HG02763 (cell line): ENCODE results near the gene ADGRL3.
"Not testable (repeated sequence)": the region's sequence is repeated elsewhere in the genome, so short reads cannot be mapped to it uniquely, and the experiment has no call there.

Experiments
- ATAC-seq: cut with Tn5 transposase; IDR thresholded peaks from one replicate; pipeline ENCODE4 v1.9.1; 2021; ENCODE audit warnings: mild to moderate bottlenecking, moderate library complexity; ENCODE audit not compliant: unreplicated experiment

The ADGRL3 gene

DNA sequence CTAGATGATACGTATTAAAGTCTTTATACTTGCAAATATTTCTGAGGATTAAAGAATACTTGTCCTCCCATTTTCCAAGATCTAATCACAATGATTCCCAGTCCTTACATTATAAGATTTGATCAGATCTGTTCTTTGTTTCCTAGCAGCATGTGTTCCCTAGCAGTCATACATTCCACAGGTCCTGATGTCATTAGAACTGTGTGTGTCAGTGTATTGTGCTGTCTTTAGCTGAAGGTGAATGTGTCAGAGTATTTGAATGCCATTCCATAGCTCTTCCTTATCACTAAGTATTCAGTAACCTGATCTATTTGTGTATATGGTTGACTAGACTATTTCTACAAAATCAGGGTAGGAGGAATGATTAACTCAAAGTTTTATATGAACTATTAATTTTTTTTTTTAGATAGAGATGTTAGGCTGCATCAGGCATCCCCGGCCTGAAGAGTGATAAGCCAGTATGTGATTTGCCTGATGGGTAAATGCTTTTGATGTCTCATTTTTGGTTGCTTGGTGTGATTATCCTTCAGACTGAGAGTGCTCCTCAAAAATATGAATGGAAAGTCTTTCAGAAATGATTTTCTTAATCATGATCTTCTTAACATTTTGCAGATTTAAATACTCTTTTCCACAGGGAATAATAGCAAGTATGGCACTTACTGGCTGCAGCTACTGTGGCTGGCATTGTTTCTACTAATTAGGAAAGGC is 4.4 kb downstream of the ADGRL3 start:
- ATAC-seq, result no peak

DNA sequence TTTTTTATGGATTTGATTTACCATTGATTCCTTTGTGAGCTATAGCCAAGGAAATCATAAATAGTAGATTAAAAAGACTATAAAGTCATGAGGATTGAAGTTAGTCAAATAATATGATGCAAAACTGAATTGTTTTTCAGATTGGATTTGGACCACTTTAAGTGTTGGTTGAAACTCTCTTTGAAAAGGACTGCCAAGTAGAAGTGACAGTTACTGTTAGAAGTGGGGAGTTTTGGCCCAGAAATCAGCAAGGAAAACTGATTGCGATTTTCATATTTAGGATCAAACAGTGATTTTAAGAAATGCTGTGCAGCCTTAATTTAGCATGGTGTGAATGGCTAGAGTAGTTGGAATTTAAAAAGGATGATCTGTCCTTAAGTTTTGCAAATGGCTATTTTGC is 4.9 kb downstream of the ADGRL3 start:
- ATAC-seq, result no peak

DNA sequence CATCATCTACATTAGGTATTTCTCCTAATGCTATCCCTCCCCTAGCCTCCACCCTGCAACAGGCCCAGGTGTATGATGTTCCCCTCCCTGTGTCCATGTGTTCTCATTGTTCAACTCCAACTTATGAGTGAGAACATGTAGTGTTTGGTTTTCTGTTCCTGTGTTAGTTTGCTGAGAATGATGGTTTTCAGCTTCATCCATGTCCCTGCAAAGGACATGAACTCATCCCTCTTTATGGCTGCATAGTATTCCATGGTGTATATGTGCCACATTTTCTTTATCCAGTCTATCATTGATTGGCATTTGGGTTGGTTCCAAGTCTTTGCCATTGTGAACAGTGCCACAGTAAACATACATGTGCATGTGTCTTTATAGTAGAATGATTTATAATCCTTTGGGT is 7.0 kb downstream of the ADGRL3 start:
- not testable (repeated sequence) for ATAC-seq

DNA sequence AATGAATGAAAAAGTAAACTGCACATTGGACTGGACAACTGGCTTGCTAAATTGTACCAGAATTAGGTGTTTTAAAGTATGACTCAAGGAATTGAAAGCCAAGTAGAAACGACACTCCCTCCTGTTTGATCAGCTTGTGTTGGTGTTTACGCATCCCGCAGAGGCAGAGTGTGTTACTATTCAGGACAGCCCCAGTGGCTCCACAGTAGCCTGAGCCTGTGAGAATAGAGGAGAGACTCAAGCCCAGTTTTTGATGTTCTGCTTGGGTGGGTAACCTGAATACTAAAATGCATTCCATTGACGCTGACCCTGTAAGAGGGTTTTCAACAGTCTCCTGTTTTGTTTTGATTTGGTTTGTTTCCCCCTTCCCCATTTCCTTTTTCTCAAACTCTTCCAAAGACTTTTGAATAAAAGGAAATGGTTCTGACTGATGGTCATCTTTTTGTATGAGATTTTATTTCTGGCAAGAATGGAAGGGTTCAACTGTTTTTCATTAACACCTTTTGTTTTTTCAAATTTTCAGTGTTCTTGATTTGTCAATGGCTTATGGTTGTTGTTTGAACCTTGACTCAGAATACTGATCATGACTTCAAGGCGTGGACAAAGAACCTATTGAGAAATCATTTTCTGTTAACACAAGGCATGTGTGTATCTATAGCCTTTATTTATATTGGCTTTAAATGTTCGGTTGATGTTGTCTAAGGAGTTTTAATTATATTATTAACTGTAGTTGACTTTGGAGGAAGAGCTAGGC is 10.2 kb downstream of the ADGRL3 start:
- no peak for ATAC-seq

DNA sequence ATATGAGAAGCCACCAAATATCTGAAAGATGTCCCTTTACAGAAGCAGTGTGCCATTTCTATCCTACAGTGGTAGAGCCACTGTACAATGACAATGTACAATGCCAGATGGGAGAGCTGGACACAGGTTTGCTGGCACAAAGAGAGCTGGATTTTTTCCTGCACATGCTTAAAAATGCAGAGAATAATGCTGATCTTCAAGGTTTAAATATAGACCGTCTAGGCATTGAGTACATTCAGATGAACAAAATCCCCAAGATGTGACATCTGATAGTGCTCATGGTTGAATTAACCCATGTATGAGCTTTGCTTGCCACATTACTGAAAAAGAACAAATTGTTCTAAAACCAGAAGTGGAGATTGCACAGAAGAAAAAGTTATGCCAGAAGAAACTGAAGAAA is 11.7 kb downstream of the ADGRL3 start:
- ATAC-seq, result no peak

DNA sequence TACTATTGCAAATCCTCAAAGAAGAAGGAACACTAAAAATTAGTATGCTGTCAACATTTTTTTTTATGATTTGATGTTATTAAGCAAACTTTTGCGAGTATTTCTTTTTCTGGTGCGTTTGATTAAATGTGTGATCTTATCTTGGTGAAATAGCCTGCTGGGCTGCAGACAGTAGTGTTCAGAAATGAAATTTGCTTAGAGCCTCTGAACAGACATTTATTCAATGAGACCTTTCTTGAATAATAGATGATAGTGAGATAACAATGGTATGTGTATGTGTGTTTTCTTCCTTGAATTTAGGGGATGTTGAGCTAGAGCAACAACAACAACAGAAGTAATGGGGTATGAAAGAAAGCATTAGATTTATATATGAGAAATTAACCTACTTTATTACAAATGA is 12.7 kb downstream of the ADGRL3 start:
- no peak for ATAC-seq

DNA sequence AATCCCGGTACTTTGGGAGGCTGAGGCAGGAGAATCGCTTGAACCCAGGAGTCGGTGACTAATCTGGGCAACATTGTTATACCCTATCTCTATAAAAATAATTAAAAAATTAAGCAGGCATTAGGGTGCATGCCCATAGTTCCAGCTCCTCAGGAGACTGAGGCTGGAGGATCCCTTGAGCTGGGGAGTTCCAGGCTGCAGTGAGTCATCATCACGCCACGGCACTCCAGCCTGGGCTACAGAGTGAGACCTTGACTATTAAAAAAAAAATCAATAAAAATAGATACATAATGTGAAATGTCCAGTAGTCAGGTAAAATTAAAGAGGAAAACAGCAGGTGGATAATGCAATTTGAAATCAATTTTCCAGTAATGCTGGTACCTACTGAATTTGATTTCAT is 14.6 kb downstream of the ADGRL3 start:
- ATAC-seq, result no peak

DNA sequence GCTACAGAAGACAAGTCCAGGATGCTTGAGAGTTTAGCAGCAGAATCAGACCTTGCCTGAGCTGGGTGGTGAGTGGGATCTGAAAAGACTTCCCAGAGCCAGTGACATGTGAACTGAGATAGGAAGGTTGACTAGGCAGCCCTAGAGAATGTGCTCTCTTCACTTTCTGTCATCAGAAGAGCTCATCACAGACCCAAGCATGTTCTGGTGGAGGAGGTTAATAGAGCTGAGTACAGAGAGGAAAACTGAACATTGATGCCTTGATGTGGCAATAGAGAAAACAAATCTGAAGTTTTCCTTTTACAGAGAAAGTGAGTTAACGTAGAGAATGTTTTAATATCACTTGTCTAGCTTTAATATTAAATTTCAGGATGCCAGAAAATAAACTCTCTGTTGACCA is 17.1 kb downstream of the ADGRL3 start:
- ATAC-seq, result no peak

DNA sequence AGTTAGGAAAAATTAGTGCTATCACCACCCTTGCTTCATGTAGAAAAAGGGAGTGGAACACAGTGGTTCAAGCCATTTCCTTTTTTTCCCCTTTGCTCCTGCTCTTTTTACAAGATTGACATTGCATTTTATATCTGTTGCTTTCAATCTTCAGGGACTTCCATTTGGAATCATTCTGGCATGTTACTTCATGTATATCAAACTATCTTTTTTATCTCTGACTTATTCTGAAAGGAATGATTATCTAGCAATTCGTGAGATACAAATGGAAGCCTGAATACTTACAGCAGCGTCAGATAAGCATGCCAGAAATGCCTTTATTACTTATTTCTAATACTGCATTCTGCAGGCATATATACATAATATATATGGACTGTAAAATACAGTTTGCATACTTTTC is 20.4 kb downstream of the ADGRL3 start:
- ATAC-seq, result no peak

DNA sequence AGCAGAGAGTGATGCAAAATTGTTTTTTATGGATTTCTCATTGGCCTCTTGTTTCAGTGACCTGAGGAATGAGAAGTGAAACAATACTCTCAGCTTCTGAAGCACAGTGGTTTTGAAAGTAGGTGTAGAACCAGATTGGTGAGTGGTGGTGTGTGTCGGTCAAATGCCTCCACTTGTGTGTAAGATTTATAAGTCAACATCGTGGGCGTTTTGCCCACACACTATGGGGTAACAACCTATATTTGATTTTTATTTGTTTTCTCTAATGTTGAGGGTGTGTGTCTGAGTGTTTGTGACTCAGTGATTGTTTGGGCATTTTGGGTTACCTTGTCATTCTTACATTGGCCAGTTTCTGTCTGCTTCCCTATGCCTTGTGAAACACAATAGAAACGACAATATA is 23.3 kb downstream of the ADGRL3 start:
- ATAC-seq, result no peak

DNA sequence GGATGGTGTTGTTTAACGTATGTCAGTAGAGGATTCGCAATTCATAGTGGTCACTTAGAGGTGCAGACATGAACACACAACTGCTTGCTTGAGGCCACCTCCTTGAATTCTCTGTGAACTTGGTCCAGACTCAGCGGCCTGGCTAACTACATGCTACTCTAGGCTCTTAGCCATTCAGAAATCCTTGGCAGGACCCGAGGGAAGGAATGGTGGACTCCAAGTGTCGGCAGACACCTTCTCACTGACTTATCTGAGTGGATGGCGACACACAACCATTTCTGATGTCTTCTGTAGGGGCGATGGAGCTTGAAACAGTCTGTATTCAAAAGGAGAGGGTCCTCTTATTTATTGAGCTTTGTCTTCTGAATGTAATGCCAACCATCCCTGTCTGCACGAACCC is 24.4 kb downstream of the ADGRL3 start:
- no peak for ATAC-seq

DNA sequence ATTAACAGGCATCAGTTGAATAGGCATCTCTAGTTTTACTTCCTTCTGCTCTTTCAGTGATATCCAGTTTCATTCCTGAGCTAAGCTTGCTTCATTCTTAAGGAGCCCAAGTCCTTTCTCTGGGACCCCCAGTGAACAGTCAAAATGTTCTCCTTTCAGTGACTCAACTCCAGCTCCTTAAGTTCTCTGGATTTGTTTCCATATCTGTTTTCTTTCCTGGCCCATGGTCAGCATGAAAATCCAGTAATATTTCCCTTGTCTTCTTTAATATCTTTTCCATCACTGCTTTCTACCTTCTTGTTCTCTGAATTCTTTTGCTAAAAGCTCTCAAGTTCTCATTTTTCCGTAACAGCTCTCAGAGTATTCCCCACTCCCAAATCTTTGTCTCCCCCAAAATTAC is 25.5 kb downstream of the ADGRL3 start:
- ATAC-seq, result no peak

DNA sequence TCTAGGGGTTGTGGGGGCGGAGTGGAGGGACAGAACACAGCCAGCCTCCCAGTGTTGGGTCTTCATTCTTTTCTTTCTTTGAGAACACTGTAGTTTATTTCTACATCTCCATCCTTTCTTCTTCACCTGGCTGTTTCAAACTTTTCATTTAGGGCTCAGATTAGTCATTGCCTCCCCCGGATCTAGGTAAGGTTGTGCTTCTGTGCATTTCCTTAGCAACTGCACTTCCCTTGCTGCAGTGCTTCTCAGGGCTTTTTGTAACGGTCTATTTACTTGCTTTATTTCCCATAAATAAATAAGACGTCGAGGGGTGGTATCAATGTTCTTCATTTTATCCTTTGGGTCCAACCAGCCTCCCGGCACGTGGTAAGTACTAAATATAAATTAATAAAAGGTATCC is 31.3 kb downstream of the ADGRL3 start:
- no peak for ATAC-seq

DNA sequence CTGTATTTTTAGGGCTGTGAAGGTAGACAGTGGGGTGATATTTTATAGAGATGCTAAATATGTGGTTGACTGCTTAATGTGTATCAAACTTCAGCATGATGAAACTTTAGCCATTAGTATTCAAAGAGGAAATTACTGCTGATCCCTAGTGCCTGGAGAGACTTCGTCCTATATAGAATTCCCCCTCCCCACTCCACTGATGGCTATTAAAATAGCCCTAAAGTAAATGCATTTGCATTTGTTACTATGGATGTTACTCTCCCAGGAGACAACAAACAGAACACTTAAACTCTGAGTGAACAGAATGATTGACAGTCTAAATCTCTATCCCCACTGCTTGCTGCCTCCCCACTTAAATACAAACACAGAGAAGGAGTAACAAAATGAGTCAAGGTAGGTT is 39.1 kb downstream of the ADGRL3 start:
- no peak for ATAC-seq

DNA sequence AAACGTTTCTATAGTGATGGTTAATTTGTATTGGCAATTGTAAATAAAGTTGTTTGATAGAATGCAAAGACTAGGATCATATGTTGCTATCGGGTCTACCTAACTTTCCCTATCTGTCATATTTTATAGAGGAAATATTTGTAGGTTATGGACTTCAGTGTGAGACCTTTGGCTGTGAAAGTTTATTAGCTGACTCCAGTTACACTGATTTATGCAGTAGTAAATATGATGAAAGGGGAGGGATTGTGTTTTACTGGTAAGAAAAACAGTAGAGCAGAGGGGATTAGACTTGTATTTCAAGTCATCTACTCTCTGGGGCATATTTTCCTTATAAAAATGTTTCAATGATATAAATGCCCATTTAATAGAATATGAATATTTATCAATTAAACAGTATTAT is 43.8 kb downstream of the ADGRL3 start:
- ATAC-seq, result no peak

DNA sequence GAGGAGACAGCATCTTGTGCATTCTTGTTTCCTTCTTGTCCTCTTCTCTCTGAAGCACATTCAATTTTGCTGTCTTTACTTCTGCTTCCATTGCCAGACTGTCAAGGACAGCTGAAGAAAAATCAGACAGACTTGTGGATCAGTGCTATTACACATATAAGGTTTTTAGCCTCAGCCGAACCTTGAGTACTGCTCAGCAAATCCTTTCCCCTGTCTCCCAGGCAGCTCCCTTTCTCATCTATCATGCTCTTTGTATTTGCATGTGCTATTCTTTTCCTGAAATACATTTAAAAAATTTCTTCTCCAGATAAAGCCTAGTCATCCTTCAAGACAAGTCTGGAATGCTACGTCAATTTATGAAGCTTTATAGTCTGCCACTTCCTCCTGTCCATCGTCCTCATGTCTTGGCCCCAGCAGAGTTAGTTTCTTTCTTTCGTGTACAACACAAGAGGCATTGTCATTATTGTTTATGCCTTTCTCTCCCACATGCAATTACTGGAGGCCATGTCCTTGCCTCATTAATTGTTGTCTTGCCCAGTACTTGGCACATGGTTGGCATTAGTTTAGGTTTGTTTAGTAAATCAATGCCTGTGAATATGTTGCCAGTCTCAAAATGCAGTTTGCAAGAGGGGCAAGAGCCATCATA is 45.1 kb downstream of the ADGRL3 start:
- ATAC-seq, result no peak

DNA sequence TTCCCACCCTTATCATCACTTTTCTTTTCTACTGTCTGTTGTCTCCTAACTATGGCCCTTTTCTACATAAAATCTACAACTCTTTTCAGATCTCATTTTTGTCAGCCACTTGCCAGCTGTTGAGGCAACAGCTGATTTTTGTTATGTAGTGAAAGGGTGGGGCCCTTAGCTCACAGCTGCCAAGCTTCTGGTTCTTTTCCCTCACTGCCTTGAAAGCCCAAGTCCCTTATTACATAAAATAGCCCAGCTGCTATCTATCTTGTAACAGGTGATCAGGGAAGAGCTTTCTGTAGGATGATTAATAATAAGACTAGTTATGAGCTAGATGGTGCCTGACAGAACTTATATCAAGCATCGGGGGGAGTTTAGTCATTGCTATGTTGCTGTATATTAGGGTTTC is 45.9 kb downstream of the ADGRL3 start:
- ATAC-seq, result no peak

DNA sequence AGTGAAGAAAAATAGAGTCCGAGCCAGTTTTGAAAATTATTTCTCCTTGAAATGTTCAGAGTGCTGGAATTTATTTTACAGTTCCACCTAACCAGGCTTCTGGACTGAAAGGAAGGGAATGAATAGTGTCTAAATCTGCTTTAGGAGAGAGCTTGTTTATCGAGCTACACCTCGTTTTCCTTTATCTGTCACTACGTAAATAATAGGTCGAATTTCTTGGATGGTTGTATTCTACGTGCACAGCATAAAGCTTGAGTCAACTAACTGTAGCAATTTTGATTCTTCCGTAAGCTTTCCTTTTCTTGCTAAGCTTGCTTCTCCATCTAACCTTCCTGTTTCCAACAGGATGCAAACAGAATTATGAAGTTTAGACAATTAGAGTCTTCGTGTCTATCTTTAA is 48.6 kb downstream of the ADGRL3 start:
- no peak for ATAC-seq

DNA sequence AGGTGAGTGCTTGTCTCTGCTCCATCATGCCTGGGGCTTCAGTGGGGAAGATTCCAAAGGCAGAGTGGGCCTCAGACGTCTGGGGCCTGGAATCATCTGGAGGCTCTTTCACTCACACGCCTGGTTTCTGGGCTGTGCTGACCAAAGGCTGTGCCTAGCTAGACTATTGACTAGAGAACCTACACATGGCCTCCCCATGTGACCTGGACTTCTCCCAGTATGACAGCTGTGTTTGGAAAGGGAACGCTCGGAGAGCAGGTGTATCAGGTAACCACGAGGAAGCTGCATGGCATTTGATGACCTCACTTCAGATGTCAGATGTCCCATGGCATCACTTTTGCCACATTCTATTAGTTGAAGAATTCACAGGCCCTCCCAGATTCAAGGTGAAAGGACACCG is 51.0 kb downstream of the ADGRL3 start:
- no peak for ATAC-seq

DNA sequence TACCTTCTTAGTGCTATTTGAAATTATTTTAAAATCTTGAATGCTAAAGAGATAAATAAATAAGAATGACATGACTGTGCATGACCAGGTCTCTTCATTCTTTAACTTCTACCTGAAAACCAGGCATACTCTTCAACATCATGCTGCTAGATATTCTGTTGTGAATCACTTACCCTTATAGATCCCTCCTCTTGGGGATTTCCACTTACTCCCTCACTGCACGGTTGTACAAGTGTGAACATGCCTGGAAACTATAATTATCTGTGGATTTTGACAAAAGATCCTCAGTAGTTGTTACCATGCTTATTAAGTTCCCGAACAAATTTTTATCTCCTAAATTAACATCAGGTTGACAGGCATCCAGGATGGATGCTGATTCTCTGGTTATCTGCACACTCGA is 54.3 kb downstream of the ADGRL3 start:
- no peak for ATAC-seq

DNA sequence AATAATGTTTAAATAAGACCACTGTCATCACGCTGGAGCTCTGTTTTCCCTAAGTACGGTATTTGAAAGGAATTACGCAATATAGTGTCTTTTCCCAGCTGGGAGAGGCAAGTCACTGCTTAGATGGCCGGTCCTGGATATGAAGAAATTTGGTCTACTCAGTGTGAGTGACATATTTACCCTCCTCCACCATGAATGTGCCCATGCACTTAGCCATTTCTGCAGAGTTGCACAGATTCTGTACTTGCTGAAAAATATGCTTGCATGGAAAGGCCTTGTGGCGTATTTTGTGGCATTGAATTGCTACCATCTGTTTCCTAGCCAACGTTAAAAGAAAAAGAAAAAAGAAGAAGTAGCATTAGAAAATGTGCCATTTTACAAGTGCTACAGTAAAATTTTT is 73.1 kb downstream of the ADGRL3 start:
- no peak for ATAC-seq

DNA sequence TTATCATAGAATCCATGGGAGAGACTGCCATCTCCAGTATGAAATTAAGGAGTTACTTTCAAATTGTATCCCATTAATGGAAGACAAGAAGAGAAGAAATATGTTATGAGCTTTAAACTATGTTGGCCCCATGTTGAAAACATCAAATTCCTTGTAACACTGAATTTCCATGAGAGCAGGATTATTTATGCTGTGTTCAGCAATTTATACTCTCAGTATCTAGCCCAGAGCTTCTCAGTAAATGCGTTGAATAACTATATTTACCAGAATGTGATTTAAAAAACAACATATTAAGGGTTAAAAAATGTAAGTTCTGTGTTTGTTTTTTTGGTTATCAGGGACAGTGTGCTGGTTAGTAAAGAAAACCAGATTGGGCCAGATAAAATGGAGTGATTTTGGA is 74.2 kb downstream of the ADGRL3 start:
- no peak for ATAC-seq
